ENCODE data around the gene TARS2.

The TARS2 gene

GRCh38 chr1:150536836-150537731 is 49.9 kb downstream of the TARS2 start:
- DNase-seq (ENCODE audit: low read depth), result no peak

GRCh38 chr1:150537732-150538684 is 50.8 kb downstream of the TARS2 start:
- DNase-seq (ENCODE audit: low read depth), result no peak

GRCh38 chr1:150543500-150544143 is 56.4 kb downstream of the TARS2 start:
- DNase-seq (ENCODE audit: low read depth), result no peak

- no peak for DNase-seq (ENCODE audit: low read depth)
Observed at GRCh38 chr1:150544204-150544603, 57.0 kb downstream of the TARS2 start.

GRCh38 chr1:150545486-150546032 is 58.3 kb downstream of the TARS2 start:
- no peak for DNase-seq (ENCODE audit: low read depth)

- no peak for DNase-seq (ENCODE audit: low read depth)
Observed at GRCh38 chr1:150546294-150546937, 59.2 kb downstream of the TARS2 start.

GRCh38 chr1:150548324-150548631 is 61.1 kb downstream of the TARS2 start:
- DNase-seq (ENCODE audit: low read depth), result no peak

- no peak for DNase-seq (ENCODE audit: low read depth)
Observed at GRCh38 chr1:150548632-150549495, 61.6 kb downstream of the TARS2 start, which contains the start of gene ADAMTSL4. TSS of gene ADAMTSL4 (plus strand) at chr1:150549408. CDS start at chr1:150552289, 2,881 bp downstream.

- no peak for DNase-seq (ENCODE audit: low read depth)
Observed at GRCh38 chr1:150549496-150550221, 62.4 kb downstream of the TARS2 start.

GRCh38 chr1:150550222-150551050 is 63.2 kb downstream of the TARS2 start:
- DNase-seq (ENCODE audit: low read depth), result no peak

GRCh38 chr1:150551051-150551783 is 64.0 kb downstream of the TARS2 start:
- DNase-seq (ENCODE audit: low read depth), result no peak

GRCh38 chr1:150551784-150552127 is 64.5 kb downstream of the TARS2 start:
- DNase-seq (ENCODE audit: low read depth), result no peak

GRCh38 chr1:150552128-150552910 is 65.1 kb downstream of the TARS2 start:
- DNase-seq (ENCODE audit: low read depth), result no peak

GRCh38 chr1:150552911-150553289 is 65.7 kb downstream of the TARS2 start:
- DNase-seq (ENCODE audit: low read depth), result no peak

GRCh38 chr1:150553392-150554085 is 66.3 kb downstream of the TARS2 start:
- DNase-seq (ENCODE audit: low read depth), result no peak

GRCh38 chr1:150554086-150554452 is 66.8 kb downstream of the TARS2 start:
- no peak for DNase-seq (ENCODE audit: low read depth)
